HepG2 (cell line): ENCODE results near the gene ELP5. TPM values are rescaled to one million over a fixed set of nuclear protein-coding genes. Genes with fewer than 3 reads are reported as not detected.

Experiments used
- ELF3 ChIP-seq: IDR thresholded peaks from 2 replicates; pipeline ENCODE4 v1.6.1; 2016; ENCODE audit warnings: missing genetic modification reagents, missing compliant biosample characterization
- GABPB1 ChIP-seq: IDR thresholded peaks from 2 replicates; pipeline ENCODE4 v1.6.1; 2016; ENCODE audit warnings: mild to moderate bottlenecking, missing genetic modification reagents, moderate library complexity, missing compliant biosample characterization
- MIXL1 ChIP-seq: IDR thresholded peaks from 2 replicates; pipeline ENCODE4 v1.6.1; 2016
- MTA1 ChIP-seq: sonication (generic); formaldehyde crosslinking; IDR thresholded peaks from 2 replicates; pipeline ENCODE4 v1.4.0; 2020; ENCODE audit warnings: missing genetic modification reagents, mild to moderate bottlenecking, borderline replicate concordance
- NONO ChIP-seq, 2 experiments: fragments of 450-650 bp in 1 of 2; sonication (generic) in 1 of 2; formaldehyde crosslinking in 1 of 2; IDR thresholded peaks in 1 of 2; conservative IDR thresholded peaks in 1 of 2; 2 replicates each; pipeline versions ENCODE4 v1.6.1 to v1.8.0; 2017 to 2022; ENCODE audit warnings: mild to moderate bottlenecking in 1 of 2, missing genetic modification reagents in 1 of 2, moderate library complexity in 1 of 2
- PAF1 ChIP-seq: IDR thresholded peaks from 2 replicates; pipeline ENCODE4 v1.6.1; 2016; ENCODE audit warnings: missing genetic modification reagents, missing compliant biosample characterization
- PCBP2 ChIP-seq: fragments of 200-400 bp; formaldehyde crosslinking; optimal IDR thresholded peaks from 2 replicates; pipeline ENCODE3; 2018; ENCODE audit warnings: low read length, low read depth; ENCODE audit not compliant: poor library complexity, severe bottlenecking
- PHF21A ChIP-seq: sonication (generic); formaldehyde crosslinking; IDR thresholded peaks from 2 replicates; pipeline ENCODE4 v1.5.0; 2020; ENCODE audit warnings: mild to moderate bottlenecking, missing genetic modification reagents
- RFX1 ChIP-seq: fragments of 450-650 bp; IDR thresholded peaks from 2 replicates; pipeline ENCODE4 v1.6.1; 2017
- RFX3 ChIP-seq: IDR thresholded peaks from 2 replicates; pipeline ENCODE4 v1.6.1; 2016; ENCODE audit warnings: missing biosample characterization, missing genetic modification reagents
- YY1 ChIP-seq: IDR thresholded peaks from 2 replicates; pipeline ENCODE4 v1.6.1; 2011; ENCODE audit warnings: low read length, low read depth, moderate library complexity, mild to moderate bottlenecking; ENCODE audit not compliant: insufficient read depth, insufficient replicate concordance
- ZBTB21 ChIP-seq: sonication (generic); formaldehyde crosslinking; IDR thresholded peaks from 2 replicates; pipeline ENCODE4 v1.4.0; 2020; ENCODE audit warnings: missing genetic modification reagents
- ZNF546 ChIP-seq: sonication (generic); formaldehyde crosslinking; conservative IDR thresholded peaks from 2 replicates; pipeline ENCODE4 v1.8.1; 2023; ENCODE audit warnings: mild to moderate bottlenecking, missing genetic modification reagents
- ZNF567 ChIP-seq: sonication (generic); formaldehyde crosslinking; IDR thresholded peaks from 2 replicates; pipeline ENCODE4 v1.8.1; 2023; ENCODE audit warnings: mild to moderate bottlenecking, missing genetic modification reagents, borderline replicate concordance
- ZNF589 ChIP-seq: sonication (generic); formaldehyde crosslinking; conservative IDR thresholded peaks from 2 replicates; pipeline ENCODE4 v1.8.0; 2022; ENCODE audit warnings: mild to moderate bottlenecking, moderate library complexity, missing genetic modification reagents
- ZNF614 ChIP-seq: IDR thresholded peaks from 2 replicates; pipeline ENCODE4 v1.6.1; 2018; ENCODE audit warnings: missing biosample characterization, missing genetic modification reagents, inconsistent platforms, borderline replicate concordance
- ZNF7 ChIP-seq: IDR thresholded peaks from 2 replicates; pipeline ENCODE4 v1.6.1; 2016; ENCODE audit warnings: missing biosample characterization, missing genetic modification reagents
- polyA plus RNA-seq, 8 experiments: library from polyadenylated mRNA; depleted of rRNA in 3 of 8; stranded (reverse) in 7 of 8; unstranded in 1 of 8; fragments of >200 nt; fragmentation: Illumina TruSeq in 4 of 8; extraction: Trizol in 4 of 8; gene quantifications; 2 replicates each; pipeline versions ENCODE4 v1.2.1 to v1.2.3, GENCODE V29; 2011 to 2016; ENCODE audit warnings: low read depth in 4 of 8, missing spikeins in 1 of 8, mixed read lengths in 1 of 8; ENCODE audit not compliant: insufficient read depth in 1 of 8
- total RNA-seq, 5 experiments: library from RNA; depleted of rRNA; stranded (reverse); fragments of >200 nt; fragmentation: Illumina TruSeq; extraction: Trizol; gene quantifications; 2 replicates each; pipeline ENCODE4 v1.2.3, GENCODE V29; 2016; ENCODE audit warnings: low read depth in 1 of 5
- TF ChIP-seq, protein P1 (sequence below): sonication (generic); formaldehyde crosslinking; IDR thresholded peaks from 2 replicates; pipeline ENCODE4 v1.4.0; 2020; ENCODE audit warnings: missing genetic modification reagents
- TF ChIP-seq, protein P2 (sequence below): IDR thresholded peaks from 2 replicates; pipeline ENCODE4 v1.6.1; 2016
- TF ChIP-seq, protein P3 (sequence below): sonication (generic); formaldehyde crosslinking; IDR thresholded peaks from 2 replicates; pipeline ENCODE4 v1.4.0; 2020; ENCODE audit warnings: missing genetic modification reagents
- TF ChIP-seq, protein P4 (sequence below): sonication (generic); formaldehyde crosslinking; IDR thresholded peaks from 2 replicates; pipeline ENCODE4 v1.5.1; 2020; ENCODE audit warnings: missing genetic modification reagents, mild to moderate bottlenecking, borderline replicate concordance
- TF ChIP-seq, protein P5 (sequence below): IDR thresholded peaks from 2 replicates; pipeline ENCODE4 v1.6.1; 2016; ENCODE audit warnings: low read depth, borderline replicate concordance
- TF ChIP-seq, protein P6 (sequence below): sonication (generic); formaldehyde crosslinking; IDR thresholded peaks from 2 replicates; pipeline ENCODE4 v1.5.1; 2020; ENCODE audit warnings: missing genetic modification reagents, mild to moderate bottlenecking, borderline replicate concordance

ELP5 gene
- total and polyA plus RNA-seq, 2 of the 13 experiments (the other 11 are each of a cell fraction or from before 2014, with no cell fraction given), result 67.6 to 69.8 TPM

DNA sequence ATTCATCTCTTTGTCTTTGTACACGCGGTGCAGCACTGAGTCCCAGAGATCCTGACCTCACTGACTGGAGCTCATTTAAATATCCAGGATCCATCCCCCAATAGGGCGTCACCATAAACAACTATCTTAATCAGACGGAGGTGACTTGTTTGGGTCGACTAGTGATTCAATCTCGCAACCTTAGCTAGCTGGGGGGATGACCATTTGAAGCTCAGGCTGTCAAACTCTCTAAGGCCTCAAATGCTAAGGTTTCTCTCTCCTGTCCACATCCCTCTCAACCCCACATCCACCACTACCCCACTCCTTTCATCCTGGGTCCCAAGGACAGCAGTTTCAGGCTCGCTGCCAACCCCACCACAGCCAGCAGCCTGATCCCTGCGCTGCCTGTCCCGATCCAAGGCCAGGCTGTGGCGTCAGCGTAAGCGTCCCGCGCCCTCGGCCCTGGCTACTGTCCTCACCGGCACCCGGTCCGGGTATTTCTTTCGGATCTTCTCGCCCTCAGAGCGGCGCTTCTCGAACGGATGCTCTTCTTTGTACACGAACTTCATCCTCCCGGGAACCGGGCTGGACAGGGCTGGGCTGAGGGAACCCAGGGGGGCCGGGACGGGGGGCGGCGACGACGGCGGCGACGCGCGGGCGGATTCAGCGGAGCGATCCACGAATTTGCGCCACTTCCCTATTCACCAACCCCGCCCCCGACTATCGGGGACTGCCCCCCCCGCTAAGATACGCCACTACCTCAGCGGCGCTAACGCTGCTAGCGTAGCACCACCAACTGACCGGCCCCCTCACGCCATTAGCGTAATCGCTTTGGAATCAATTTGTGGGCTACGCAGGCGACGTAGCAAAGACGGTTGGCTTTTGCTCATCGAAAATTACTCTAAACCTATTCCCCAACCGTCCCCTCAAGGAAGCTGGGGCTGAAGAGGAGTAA, 10.0 kb upstream of the ELP5 start, which contains the start of gene GABARAP (continued):
- no peak for TF ChIP-seq RFX1
- peak; percentile 38; the same call in 1 of the 2 replicates for TF ChIP-seq ZNF614 (CRISPR knock-in tag)
- no peak for TF ChIP-seq ZNF7 (CRISPR knock-in tag)
- peak; percentile 43; the same call in 1 of the 2 replicates for TF ChIP-seq MTA1
- TF ChIP-seq, protein P1, sequence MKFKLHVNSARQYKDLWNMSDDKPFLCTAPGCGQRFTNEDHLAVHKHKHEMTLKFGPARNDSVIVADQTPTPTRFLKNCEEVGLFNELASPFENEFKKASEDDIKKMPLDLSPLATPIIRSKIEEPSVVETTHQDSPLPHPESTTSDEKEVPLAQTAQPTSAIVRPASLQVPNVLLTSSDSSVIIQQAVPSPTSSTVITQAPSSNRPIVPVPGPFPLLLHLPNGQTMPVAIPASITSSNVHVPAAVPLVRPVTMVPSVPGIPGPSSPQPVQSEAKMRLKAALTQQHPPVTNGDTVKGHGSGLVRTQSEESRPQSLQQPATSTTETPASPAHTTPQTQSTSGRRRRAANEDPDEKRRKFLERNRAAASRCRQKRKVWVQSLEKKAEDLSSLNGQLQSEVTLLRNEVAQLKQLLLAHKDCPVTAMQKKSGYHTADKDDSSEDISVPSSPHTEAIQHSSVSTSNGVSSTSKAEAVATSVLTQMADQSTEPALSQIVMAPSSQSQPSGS (CRISPR knock-in tag), result no peak; the same call in 1 of the 2 replicates
- TF ChIP-seq, protein P2, sequence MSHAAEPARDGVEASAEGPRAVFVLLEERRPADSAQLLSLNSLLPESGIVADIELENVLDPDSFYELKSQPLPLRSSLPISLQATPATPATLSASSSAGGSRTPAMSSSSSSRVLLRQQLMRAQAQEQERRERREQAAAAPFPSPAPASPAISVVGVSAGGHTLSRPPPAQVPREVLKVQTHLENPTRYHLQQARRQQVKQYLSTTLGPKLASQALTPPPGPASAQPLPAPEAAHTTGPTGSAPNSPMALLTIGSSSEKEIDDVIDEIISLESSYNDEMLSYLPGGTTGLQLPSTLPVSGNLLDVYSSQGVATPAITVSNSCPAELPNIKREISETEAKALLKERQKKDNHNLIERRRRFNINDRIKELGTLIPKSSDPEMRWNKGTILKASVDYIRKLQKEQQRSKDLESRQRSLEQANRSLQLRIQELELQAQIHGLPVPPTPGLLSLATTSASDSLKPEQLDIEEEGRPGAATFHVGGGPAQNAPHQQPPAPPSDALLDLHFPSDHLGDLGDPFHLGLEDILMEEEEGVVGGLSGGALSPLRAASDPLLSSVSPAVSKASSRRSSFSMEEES, result no peak; the same call in 1 of the 2 replicates
- TF ChIP-seq YY1, result peak; percentile 30
- TF ChIP-seq, protein P3, sequence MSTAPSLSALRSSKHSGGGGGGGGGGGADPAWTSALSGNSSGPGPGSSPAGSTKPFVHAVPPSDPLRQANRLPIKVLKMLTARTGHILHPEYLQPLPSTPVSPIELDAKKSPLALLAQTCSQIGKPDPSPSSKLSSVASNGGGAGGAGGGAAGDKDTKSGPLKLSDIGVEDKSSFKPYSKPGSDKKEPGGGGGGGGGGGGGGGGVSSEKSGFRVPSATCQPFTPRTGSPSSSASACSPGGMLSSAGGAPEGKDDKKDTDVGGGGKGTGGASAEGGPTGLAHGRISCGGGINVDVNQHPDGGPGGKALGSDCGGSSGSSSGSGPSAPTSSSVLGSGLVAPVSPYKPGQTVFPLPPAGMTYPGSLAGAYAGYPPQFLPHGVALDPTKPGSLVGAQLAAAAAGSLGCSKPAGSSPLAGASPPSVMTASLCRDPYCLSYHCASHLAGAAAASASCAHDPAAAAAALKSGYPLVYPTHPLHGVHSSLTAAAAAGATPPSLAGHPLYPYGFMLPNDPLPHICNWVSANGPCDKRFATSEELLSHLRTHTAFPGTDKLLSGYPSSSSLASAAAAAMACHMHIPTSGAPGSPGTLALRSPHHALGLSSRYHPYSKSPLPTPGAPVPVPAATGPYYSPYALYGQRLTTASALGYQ (CRISPR knock-in tag), result no peak
- TF ChIP-seq RFX3 (CRISPR knock-in tag), result no peak
- TF ChIP-seq NONO (IDR thresholded peaks at IDR 0.05), result no peak
- no peak; the same call in 1 of the 2 replicates for TF ChIP-seq NONO (CRISPR knock-in tag; conservative IDR thresholded peaks at IDR 0.05)
- TF ChIP-seq, protein P4, sequence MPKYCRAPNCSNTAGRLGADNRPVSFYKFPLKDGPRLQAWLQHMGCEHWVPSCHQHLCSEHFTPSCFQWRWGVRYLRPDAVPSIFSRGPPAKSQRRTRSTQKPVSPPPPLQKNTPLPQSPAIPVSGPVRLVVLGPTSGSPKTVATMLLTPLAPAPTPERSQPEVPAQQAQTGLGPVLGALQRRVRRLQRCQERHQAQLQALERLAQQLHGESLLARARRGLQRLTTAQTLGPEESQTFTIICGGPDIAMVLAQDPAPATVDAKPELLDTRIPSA (CRISPR knock-in tag), result no peak
- TF ChIP-seq ZNF567, result no peak
- TF ChIP-seq ZNF589 (CRISPR knock-in tag), result no peak
- TF ChIP-seq ELF3 (CRISPR knock-in tag), result peak; percentile 91
- TF ChIP-seq, protein P5, sequence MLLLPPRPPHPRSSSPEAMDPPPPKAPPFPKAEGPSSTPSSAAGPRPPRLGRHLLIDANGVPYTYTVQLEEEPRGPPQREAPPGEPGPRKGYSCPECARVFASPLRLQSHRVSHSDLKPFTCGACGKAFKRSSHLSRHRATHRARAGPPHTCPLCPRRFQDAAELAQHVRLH (CRISPR knock-in tag), result peak; percentile 32
- TF ChIP-seq ZNF546 (CRISPR knock-in tag), result 0 out of 2 replicates have a peak, but pooled peaks have one; percentile 66
- peak; percentile 80 for TF ChIP-seq GABPB1
- no peak for TF ChIP-seq ZBTB21 (CRISPR knock-in tag)
- peak; percentile 58; the same call in 1 of the 2 replicates for TF ChIP-seq PHF21A (CRISPR knock-in tag)
- no peak for TF ChIP-seq MIXL1 (CRISPR knock-in tag)
- TF ChIP-seq PAF1 (CRISPR knock-in tag), result no peak
- no peak for TF ChIP-seq PCBP2
- TF ChIP-seq, protein P6, sequence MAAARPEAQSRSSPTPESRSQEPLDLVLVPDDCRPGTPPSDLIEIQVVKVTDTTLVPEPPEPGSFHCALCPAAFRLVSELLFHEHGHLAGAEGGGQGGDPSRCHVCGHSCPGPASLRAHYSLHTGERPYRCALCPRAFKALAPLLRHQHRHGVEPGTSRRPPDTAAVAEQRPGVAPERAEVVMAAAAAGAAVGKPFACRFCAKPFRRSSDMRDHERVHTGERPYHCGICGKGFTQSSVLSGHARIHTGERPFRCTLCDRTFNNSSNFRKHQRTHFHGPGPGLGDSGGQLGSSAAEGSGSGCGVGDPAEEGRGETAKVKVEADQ (CRISPR knock-in tag), result no peak
